NK-92 (cell line): ENCODE results near the gene POM121L12.

Experiments used
- DNase-seq: peaks from one replicate; lab custom pipeline; 2025; ENCODE audit not compliant: unreplicated experiment; lab: John Stamatoyannopoulos, UW

The POM121L12 gene

DNA sequence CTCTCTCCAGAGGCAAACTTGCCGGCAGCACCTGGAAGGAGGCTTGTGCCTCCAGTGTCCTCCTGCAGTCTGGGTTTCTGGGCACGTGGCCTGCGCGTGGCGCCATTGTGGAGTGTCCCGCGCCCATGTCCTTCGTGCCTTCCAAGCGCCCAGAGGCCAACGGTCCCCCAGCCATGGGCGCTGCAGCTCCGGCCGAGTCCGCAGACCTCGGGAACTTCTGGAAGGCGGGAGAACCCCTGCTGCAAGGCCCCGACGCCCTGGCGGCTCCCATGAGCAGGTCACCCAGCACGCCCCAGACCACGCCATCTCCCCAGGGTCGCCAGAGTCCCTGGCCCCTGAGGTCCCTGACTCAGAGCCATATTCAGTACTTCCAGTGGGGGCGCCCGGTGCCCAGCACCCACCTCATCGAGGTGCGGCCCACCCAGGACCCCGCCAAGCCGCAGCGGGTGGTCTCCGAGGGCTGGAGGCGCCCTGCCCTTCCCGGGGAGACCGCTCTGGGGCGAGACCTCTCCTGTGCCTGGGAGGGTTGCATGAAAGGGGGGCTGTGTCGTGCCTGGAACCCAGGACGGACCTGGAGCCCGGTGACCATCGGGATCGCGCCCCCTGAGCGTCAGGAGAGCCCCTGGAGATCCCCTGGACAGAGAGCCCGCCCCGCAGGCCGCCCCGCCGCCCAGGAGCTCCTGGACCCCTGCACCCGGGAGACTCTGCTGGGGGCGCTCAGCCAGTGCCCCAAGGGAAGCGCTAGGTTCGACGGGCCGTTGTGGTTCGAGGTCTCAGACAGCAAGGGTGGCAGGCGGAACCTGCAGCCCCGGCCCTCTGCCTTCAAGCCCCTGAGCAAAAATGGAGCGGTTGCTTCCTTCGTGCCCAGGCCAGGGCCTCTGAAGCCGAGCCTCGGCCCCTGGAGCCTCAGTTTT lies at the start of gene POM121L12:
Gene POM121L12 (plus strand): TSS at position 135 of the 914 bp plus-strand sequence. CDS start 39 bp downstream, at position 174.
- no peak for DNase-seq

DNA sequence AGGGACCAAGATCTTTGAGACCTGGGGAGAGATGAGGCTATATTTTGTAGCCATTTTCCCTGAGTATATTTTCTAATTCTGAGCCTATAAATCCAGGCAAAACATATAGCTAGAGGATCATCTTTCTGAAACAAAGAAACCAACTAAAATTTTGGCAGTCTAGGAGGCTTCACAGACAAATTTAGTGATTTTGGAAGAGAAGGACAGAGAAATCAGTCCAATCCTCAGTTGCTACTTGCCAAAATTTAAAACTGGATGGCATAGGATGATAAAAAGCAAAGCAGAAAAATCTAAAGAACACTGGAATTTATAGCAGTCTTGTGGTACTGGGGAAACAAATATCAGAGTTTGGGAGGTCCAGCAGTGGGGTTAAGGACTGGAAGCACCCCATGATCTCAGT lies 43.4 kb upstream of the POM121L12 start:
- no peak for DNase-seq

DNA sequence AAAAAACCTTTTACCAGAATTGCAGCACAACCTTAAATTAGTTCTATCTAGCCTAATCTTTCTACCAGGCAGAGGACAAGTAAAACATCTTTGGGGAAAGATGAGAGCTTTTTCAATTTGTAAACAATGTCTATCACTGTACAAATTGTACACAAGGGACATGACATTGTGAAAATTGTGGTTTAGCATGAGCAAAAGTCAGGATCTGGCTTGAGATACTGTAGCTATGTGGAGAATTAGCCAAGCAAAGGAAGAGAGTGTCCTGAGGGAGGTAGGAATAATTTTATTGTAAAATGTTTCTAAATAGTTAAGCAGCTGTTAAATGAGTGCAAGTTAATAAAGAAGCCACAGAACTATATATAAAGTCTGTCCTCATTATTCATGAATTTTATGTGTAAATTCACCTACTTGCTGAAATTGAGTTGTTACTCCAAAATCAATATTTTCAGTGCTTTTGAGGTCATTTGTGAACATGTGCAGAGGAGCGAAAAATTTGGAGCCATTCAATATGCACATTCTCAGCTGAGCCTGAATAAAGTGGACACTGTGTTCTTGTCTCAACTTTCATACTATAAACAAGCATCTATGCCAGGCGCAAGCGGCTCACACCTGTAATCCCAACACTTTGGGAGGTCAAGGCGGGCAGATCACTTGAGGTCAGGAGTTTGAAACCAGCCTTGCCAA lies 42.8 kb upstream of the POM121L12 start:
- DNase-seq = no peak

DNA sequence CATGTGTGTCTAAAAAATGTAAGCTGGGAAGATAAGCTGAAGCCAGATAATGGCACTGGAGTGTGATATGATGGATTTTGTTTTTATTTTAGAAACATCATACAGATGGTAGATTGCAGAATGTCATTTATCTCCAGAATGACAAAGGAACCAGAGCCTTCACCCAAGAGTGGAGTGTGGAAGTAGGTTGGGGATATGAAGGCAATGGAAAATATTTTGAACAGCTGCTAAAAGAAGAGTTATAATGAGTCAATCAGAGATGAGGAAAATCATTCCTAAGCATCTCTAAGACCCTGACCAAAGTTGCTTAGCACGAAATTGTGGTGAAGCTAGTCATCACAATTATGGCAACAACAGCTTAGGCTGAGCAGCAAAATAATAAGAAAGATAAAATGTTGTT lies 39.8 kb upstream of the POM121L12 start:
- no peak for DNase-seq

DNA sequence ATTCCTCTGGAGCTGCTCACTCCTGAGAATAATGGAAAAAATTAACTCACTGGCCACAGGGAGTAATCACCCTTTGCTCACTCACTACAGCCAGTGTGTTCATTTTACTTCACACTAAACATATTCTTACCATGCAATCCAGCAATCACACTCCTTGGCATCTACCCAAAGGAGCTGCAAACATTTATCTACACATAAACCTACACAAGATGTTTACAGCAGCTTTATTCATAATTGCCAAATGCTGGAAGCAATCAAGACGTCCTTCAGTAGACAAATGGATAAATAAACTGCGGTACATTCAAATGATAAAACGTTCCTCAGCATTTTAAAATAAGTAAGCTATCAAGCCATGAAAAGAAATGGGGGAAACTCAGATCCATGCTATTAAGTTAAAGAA lies 34.2 kb upstream of the POM121L12 start:
- no peak for DNase-seq

DNA sequence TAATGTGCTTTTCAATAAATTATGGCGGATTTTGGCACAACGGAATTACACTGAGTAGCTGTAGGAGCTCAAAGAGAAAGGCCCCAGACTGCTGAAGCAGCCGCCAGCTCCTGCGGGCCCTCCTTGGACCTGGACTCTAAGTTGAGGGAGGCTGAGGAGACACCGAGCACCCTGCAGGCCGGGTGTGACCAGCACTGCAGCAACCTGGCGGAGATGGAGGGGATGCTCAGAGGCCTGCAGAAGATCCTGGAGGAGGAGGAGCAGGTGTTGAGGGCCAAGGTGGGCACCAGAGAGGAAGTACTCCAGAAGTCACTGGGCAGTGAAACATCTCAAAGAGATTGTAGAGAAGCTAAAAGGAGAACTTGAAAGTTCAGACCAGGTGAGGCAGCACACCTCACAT lies 33.0 kb upstream of the POM121L12 start:
- DNase-seq = no peak

DNA sequence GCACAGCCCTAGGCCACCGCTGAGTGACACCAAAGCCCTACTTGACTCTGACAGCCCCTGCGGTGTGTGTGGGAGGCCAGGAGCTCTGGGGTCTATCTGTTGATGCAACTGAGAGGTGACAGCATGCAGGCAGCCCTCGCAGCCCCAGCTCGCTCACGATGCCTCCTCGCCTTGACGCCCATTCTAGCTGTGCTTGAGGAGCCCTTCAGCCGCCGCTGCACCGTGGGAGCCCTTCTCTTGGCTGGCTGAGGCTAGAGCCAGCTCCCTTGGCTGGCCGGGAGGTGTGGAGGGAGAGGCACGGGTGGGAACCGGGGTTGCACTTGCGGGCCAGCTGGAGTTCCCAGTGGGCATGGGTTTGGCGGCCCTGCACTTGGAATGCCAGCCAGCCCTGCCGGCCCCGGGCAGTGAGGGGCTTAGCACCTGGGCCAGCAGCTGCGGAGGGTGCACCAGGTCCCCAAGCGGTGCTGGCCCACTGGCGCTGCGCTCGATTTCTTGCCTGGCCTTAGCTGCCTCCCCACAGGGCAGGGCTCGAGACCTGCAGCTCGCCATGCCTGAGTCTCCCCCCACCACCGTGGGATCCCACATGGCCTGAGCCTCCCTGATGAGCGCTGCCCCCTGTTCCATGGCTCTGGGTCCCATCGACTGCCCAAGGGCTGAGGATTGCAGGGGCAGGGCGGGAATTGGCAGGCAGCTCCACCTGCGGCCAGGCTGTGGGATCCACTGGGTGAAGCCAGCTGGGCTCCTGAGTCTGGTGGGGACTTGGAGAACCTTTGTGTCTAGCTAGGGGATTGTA lies 31.6 kb upstream of the POM121L12 start:
- no peak for DNase-seq

DNA sequence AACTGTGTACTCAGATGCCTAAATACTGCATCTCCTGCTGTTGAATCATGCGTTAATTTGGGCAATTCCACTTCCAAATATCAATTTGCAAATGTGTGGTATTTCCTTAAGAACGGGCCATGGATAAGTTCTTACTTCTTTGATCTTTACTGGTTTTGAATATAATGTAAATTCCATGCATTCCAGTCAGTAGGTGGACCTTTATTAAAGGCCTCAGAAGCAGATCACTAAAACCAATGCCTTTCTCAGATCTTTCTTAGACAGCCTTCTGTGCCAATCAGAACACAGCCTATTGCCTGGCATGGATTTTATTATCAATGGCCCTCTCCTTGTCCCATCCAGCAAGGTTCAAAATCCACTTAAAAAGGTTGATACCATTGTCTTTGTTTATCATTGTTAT lies 21.5 kb upstream of the POM121L12 start:
- no peak for DNase-seq

DNA sequence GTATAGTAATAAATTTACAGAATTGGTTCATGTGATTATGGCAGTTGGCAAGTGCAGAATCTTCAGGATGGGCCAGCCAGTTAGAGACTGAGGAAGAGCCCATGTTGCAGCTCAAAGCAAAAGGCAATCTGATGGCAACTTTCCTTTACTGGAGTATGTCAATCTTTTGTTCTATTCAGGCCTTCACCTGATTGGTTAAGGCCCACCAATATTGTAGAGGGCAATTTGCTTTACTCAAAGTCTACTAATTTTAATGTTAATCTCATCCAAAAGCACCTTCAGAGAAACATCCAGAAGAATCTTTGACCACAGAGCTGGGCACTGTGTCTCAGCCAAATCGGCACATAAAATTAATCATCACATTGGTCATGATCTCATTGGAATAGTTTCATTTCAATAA lies 20.0 kb upstream of the POM121L12 start:
- DNase-seq = no peak

DNA sequence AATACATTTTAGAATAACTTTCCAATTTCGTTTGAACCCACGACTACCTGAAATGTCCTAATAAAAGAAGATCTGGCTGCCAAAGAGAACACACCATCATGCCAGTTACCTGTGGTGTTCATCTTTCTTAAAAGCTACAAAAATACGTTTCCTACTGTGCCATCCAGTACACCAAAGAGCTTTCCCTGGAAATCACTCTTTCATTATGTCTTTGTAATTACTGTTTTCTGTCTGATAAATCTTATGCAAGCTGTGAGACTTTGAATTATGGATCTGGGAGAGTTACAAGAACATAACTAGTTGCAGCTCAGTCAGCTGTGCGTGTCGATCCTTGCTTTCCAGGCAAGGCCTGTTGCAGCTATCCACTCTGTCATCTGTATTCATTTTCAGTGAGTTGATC lies 12.5 kb upstream of the POM121L12 start:
- DNase-seq = no peak

DNA sequence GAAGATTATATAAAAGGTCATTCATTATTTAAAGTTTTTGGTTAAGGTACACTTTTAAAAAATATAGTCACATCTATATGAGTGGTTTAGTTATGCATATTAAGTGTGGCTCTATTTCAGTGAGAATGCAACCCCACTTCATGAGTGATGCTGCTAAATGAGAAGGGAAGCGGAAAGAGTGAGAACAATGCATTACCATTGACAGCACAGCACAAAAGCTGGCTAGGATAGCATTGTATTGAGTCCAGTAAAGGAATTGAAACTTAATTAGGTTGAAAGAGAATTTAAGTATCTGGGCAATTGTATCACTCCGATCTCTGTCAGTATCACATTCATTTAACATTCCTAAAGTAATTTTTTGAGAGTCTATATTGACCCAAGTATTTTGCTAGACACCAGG lies 13.2 kb downstream of the POM121L12 start:
- DNase-seq = no peak

DNA sequence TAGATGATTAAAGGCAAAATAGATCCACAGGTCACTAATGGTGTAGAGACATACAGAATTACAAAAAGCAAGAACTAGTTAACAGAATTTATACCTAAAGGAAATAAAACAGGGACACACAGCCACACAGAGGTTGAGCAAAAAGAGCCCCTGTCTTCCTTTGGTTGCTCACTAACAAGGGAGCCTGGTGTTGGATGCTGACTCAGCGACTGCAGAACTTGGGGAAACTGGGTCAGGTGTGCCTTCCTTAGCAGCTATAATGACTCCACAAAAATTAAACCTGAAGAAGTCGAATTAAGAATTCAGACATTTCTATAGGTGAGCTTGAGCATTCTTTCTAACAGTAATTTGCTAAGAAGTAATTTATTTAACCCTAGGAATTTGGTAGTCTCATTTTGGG lies 15.0 kb downstream of the POM121L12 start:
- no peak for DNase-seq

DNA sequence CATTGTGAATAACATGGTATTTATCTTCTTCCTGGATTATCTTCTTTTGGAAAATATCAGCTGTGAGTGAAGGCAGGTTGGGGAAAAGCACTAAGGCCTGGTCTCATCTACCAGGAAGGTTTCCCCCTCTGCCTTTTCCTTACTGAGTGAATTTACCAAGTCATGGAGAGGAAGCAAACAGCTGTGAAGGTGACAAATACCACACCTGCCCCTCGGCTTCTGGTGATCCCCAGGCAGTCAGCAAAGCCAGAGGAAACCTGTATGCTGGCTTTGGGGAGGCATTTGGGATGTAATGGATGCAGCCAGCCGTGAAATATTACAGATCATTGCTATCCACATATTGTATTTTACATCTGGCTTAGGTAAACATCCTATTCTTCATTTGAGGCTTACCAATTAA lies 24.2 kb downstream of the POM121L12 start:
- no peak for DNase-seq

DNA sequence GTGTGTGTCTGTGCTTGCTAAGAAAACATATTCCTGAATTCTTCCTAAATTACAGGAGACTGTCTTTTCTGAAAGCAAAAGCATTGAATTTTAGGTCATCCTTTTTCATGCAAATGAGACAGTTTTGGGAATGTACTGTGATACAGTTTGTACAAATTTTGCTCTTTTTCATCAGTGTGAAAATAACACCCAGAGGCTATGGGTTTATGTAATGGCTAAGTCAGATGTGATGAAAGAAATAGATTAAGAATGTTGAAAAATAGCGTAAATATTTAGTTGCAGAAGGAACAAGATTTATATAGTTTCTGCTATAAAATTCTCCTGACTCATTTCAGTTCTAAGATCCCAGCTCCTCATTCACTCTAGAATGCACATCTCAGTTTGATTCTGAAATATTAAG lies 24.6 kb downstream of the POM121L12 start:
- no peak for DNase-seq

DNA sequence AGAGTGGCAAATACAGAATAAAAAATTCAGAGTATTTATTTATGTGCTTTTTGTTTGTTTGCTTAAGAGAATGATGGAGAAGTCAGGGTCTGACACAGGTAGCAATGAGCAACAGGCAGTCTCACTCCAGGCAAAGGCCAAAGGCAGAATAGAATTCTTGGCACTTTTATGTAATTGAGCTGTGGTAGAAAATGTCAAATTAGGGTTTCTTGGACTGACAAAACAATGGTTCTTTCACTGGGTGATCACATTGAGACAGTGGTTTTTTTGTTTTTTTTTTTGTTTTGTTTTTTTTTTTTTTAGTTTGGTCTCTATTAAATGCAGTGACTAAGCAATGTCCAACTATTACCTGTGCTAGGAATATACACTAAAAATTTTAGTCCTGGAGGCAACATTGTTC lies 27.4 kb downstream of the POM121L12 start:
- no peak for DNase-seq

DNA sequence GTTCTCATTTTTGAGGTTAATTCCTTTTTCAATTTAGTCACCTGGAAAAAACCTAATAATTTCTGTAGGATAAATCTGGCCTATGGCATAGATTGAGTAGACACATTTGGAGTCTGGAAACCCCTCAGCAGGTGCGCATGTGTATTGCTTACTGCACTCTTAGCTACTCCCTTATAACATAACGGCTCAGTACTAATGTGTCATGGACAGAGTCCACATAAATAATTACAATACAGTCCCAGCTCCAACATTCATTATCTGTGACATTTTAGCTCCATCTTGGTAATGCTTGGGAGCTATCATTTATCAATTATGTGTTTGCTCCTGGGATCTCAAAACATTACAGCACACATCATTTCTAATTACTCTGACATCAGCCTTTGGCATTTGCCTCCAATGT lies 33.2 kb downstream of the POM121L12 start:
- DNase-seq = no peak

DNA sequence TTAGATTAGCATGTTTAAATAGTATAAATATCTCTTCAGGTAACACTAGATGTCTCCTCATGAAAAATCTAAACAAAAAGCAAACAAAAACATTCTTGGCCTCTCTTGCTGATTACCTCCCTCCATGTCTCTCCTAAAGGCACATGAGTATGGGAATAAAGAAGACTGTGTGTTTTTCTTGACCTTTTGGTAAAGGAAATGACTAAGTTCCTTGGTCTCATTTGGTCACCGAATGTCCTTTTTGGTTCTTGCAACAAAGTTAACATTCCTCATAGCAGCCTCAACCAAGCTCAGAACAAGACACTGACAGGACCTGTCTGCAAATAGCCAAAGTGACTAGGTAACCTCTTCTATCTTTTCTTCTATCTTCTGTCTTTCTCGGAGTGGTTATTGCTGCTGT lies 35.5 kb downstream of the POM121L12 start:
- DNase-seq = no peak
